Astrocyte (in vitro differentiated cells and primary cell): ENCODE measurements around the gene SCRN3. TPM values are rescaled to one million over a fixed set of nuclear protein-coding genes. Genes with fewer than 3 reads are reported as not detected.

ENCODE experiments used
- DNase-seq: peaks from one replicate; pipeline ENCODE4 v3.0.0-alpha.2; 2010; ENCODE audit warnings: low read depth
- FAIRE-seq: peaks from 2 replicates; lab custom pipeline; 2011; peaks lifted over from hg19 to GRCh38; lab: Jason Lieb, UNC
- H2AFZ ChIP-seq: 2 replicates; pipeline ENCODE4 v1.6.0; 2012; ENCODE audit warnings: low read depth, low read length, inconsistent platforms
- H3K27ac ChIP-seq: 2 replicates; pipeline ENCODE4 v1.5.1; 2011; ENCODE audit warnings: low read depth, low read length, inconsistent platforms
- H3K27me3 ChIP-seq: 2 replicates; pipeline ENCODE4 v1.6.0; 2011; ENCODE audit warnings: low read length, inconsistent platforms; ENCODE audit not compliant: insufficient read depth
- H3K36me3 ChIP-seq: 2 replicates; pipeline ENCODE4 v1.5.1; 2011; ENCODE audit warnings: low read length, inconsistent platforms; ENCODE audit not compliant: insufficient read depth
- H3K4me1 ChIP-seq: 2 replicates; pipeline ENCODE4 v1.5.1; 2011; ENCODE audit warnings: low read length, inconsistent platforms; ENCODE audit not compliant: insufficient read depth
- H3K4me2 ChIP-seq: 2 replicates; pipeline ENCODE4 v1.6.0; 2012; ENCODE audit warnings: low read length, inconsistent platforms
- H3K4me3 ChIP-seq: 2 replicates; pipeline ENCODE4 v1.5.1; 2011; ENCODE audit warnings: low read depth, mild to moderate bottlenecking, low read length, inconsistent platforms; ENCODE audit not compliant: insufficient read depth
- H3K79me2 ChIP-seq: 2 replicates; pipeline ENCODE4 v1.6.0; 2012; ENCODE audit warnings: mild to moderate bottlenecking, low read length, inconsistent platforms; ENCODE audit not compliant: insufficient read depth
- H3K9ac ChIP-seq: 2 replicates; pipeline ENCODE4 v1.6.0; 2012; ENCODE audit warnings: mild to moderate bottlenecking, low read length, inconsistent platforms
- H3K9me3 ChIP-seq: 2 replicates; pipeline ENCODE4 v1.5.1; 2012; ENCODE audit warnings: low read depth, mild to moderate bottlenecking, low read length, inconsistent platforms; ENCODE audit not compliant: insufficient read depth
- H4K20me1 ChIP-seq: 2 replicates; pipeline ENCODE4 v1.6.0; 2012; ENCODE audit warnings: low read length, inconsistent platforms; ENCODE audit not compliant: insufficient read depth
- H3K27ac Mint-ChIP-seq: one replicate; pipeline ENCODE4 v1.8.0; 2021; ENCODE audit warnings: mild to moderate bottlenecking, mixed read lengths; ENCODE audit not compliant: unreplicated experiment
- H3K27me3 Mint-ChIP-seq: one replicate; pipeline ENCODE4 v1.8.0; 2021; ENCODE audit warnings: low read depth, mixed read lengths; ENCODE audit not compliant: unreplicated experiment
- H3K36me3 Mint-ChIP-seq: one replicate; pipeline ENCODE4 v1.8.0; 2021; ENCODE audit warnings: low read depth, mixed read lengths; ENCODE audit not compliant: unreplicated experiment
- H3K4me1 Mint-ChIP-seq: one replicate; pipeline ENCODE4 v1.8.0; 2021; ENCODE audit warnings: low read depth, mixed read lengths; ENCODE audit not compliant: unreplicated experiment
- H3K4me3 Mint-ChIP-seq: one replicate; pipeline ENCODE4 v1.8.0; 2021; ENCODE audit warnings: mild to moderate bottlenecking, moderate library complexity, mixed read lengths; ENCODE audit not compliant: unreplicated experiment
- H3K9me3 Mint-ChIP-seq: one replicate; pipeline ENCODE4 v1.8.0; 2021; ENCODE audit warnings: mild to moderate bottlenecking, mixed read lengths; ENCODE audit not compliant: unreplicated experiment
- EZH2 ChIP-seq: IDR thresholded peaks from 2 replicates; pipeline ENCODE4 v1.6.1; 2012; ENCODE audit warnings: mild to moderate bottlenecking, low read length, inconsistent platforms; ENCODE audit not compliant: insufficient read depth
- total RNA-seq: library from RNA; stranded (reverse); gene quantifications from 2 replicates; pipeline ENCODE4 v1.2.1, GENCODE V29; 2021
- TF ChIP-seq, protein P1 (sequence below): IDR thresholded peaks from 2 replicates; pipeline ENCODE4 v1.5.1; 2011; ENCODE audit warnings: low read depth, mild to moderate bottlenecking, inconsistent platforms, low read length, moderate library complexity; ENCODE audit not compliant: insufficient read depth

The SCRN3 gene
- total RNA-seq, 1 donor from 2014 or later = 20.1 TPM

DNA sequence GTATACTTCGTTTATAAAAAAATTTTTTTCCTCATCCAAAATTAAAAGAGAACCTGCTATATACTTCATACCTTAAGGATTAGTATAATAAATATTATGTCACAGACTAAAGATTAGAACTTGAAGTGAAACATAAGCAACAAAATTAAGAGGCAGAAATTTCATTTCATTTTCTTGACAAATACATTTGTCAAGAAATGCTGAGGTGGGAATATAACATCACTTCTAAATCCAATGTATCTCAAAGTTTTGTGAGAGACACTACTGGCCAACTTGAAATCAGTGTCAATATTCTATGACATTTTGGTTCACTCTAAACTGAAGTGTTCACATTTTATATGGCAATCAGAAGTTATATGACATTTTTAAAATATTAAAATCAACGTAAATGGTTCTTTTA lies 43.8 kb downstream of the SCRN3 start:
- Histone ChIP-seq H3K9ac (no peak overlapping the region), H3K4me2 (no peak overlapping the region), H3K79me2 (no peaks in the 10 kb centered on the region), H3K36me3 (no peaks in the 10 kb centered on the region), H3K27me3 (no peaks in the 10 kb centered on the region), H3K4me3 (no peak overlapping the region), H4K20me1 (no peaks in the 10 kb centered on the region), H3K4me1 (peaks cover 8% of the 10 kb centered on the region), H2AFZ (no peak overlapping the region), H3K27ac (no peak overlapping the region), H3K9me3 (no peaks in the 10 kb centered on the region)
- FAIRE-seq = no peak
- Mint-ChIP-seq H3K36me3 (peaks cover 8% of the 10 kb centered on the region), H3K27me3 (no peaks in the 10 kb centered on the region), H3K27ac (no peak overlapping the region), H3K9me3 (no peaks in the 10 kb centered on the region), H3K4me1 (peaks cover 9% of the 10 kb centered on the region), H3K4me3 (no peak overlapping the region)
- TF ChIP-seq EZH2 = no peak
- TF ChIP-seq, protein P1, sequence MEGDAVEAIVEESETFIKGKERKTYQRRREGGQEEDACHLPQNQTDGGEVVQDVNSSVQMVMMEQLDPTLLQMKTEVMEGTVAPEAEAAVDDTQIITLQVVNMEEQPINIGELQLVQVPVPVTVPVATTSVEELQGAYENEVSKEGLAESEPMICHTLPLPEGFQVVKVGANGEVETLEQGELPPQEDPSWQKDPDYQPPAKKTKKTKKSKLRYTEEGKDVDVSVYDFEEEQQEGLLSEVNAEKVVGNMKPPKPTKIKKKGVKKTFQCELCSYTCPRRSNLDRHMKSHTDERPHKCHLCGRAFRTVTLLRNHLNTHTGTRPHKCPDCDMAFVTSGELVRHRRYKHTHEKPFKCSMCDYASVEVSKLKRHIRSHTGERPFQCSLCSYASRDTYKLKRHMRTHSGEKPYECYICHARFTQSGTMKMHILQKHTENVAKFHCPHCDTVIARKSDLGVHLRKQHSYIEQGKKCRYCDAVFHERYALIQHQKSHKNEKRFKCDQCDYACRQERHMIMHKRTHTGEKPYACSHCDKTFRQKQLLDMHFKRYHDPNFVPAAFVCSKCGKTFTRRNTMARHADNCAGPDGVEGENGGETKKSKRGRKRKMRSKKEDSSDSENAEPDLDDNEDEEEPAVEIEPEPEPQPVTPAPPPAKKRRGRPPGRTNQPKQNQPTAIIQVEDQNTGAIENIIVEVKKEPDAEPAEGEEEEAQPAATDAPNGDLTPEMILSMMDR = no peak
- DNase-seq = no peak

DNA sequence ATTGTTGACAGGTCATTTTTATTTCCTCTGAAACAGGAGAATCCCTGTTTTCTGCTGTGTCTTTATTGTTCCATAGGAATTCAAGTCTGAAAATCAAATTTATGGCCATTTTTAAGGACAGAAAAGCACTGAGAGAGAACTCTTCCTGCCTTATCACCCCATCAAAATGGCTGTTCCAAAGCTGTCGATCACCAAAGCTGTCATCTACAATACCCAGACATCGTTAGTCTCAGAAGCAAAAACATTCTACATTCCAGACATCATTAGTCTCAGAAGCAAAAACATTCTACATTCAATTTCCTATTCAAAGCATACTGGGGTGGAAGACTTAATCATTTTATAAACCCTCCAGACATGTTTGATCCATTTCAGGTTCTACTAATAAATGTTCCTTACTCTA lies 44.4 kb downstream of the SCRN3 start:
- Mint-ChIP-seq H3K4me1 (peaks cover 9% of the 10 kb centered on the region), H3K4me3 (no peak overlapping the region), H3K9me3 (no peaks in the 10 kb centered on the region), H3K36me3 (peaks cover 8% of the 10 kb centered on the region), H3K27me3 (no peaks in the 10 kb centered on the region), H3K27ac (no peak overlapping the region)
- Histone ChIP-seq H3K4me1 (peaks cover 8% of the 10 kb centered on the region), H3K4me3 (no peak overlapping the region), H3K79me2 (no peaks in the 10 kb centered on the region), H4K20me1 (no peaks in the 10 kb centered on the region), H3K9ac (no peak overlapping the region), H3K4me2 (no peak overlapping the region), H3K9me3 (no peaks in the 10 kb centered on the region), H3K36me3 (no peaks in the 10 kb centered on the region), H3K27me3 (no peaks in the 10 kb centered on the region), H2AFZ (no peak overlapping the region), H3K27ac (no peak overlapping the region)
- no peak for FAIRE-seq
- no peak for TF ChIP-seq EZH2
- TF ChIP-seq, protein P1 = no peak
- no peak for DNase-seq

DNA sequence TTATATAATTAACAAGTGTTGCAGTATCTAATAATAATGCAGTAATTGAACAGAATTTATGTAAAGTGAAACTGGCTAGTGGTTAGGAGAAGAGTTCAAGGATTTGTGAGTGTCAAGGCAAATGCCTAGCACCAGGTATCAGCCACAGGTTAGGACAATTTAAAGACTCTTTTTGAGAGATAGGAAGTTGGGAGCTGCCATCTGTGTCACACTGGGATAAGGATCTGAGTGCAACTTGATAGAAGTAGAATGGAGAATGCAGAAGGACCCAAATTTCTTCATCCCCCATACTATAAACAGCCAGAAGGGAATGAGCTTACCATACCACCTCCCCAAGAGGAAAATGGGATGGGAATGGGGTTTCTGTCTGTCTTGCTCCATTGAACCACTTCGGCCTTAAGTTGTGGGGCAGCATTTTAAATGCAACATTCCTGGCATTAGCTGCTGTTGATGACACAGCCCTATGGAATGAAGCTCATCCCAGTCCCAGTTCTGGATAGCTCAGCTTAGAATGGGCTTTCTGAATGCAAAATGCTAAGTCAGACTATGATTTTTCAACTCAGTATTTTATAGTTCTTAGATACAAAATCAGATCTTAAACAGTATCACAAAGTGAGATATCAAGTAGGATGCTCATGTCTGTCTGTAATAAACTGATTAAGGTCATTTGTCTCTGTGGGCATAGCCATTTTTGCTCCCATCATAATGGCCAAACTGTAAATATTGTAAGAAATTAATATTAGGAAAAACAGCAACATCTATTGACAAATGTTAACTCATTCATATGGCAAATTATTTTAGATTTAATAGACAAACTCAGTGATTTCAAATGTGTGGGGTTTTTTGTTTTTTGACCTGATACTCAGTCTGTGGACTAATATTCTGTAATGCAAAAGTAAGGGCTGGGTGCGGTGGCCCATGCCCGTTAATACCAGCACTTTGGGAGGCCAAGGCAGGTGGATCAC lies 47.3 kb downstream of the SCRN3 start:
- peak; percentile 83 for DNase-seq
- peak; percentile 81 for FAIRE-seq
- Histone ChIP-seq H4K20me1 (no peaks in the 10 kb centered on the region), H3K27me3 (no peaks in the 10 kb centered on the region), H3K79me2 (no peaks in the 10 kb centered on the region), H2AFZ (peak overlapping the region; percentile 6), H3K27ac (peak overlapping the region; percentile 23), H3K4me3 (no peak overlapping the region), H3K4me2 (peak overlapping the region; percentile 45), H3K4me1 (peaks cover 8% of the 10 kb centered on the region), H3K9ac (no peak overlapping the region), H3K36me3 (no peaks in the 10 kb centered on the region), H3K9me3 (no peaks in the 10 kb centered on the region)
- no peak for TF ChIP-seq EZH2
- TF ChIP-seq, protein P1 = no peak
- Mint-ChIP-seq H3K4me3 (no peak overlapping the region), H3K4me1 (peaks cover 4% of the 10 kb centered on the region), H3K27ac (peak overlapping the region; percentile 30), H3K36me3 (peaks cover 4% of the 10 kb centered on the region), H3K9me3 (no peaks in the 10 kb centered on the region), H3K27me3 (no peaks in the 10 kb centered on the region)
